HG03460 (cell line): Measurements from ENCODE around the gene RNASE8.
A peak's percentile ranks its signal among the peaks of the same experiment; 100 is the strongest.

Experiments used
- ATAC-seq: cut with Tn5 transposase; IDR thresholded peaks from one replicate; pipeline ENCODE4 v1.9.1; 2021; ENCODE audit not compliant: unreplicated experiment

Gene RNASE8

GRCh38 chr14:21103710-21104447 lies 46.3 kb downstream of the RNASE8 start:
- ATAC-seq: peak; percentile 90

- ATAC-seq: peak; percentile 36
Observed at GRCh38 chr14:21104448-21105060, 46.9 kb downstream of the RNASE8 start.

GRCh38 chr14:21105095-21105494 lies 47.5 kb downstream of the RNASE8 start:
- ATAC-seq: no peak

- ATAC-seq: no peak
Observed at GRCh38 chr14:21106176-21106497, 48.5 kb downstream of the RNASE8 start.

GRCh38 chr14:21106498-21107282 lies 49.1 kb downstream of the RNASE8 start:
- no peak for ATAC-seq

- no peak for ATAC-seq
Observed at GRCh38 chr14:21107283-21107800, 49.7 kb downstream of the RNASE8 start.
